Ureter (tissue), 1 donor: ENCODE measurements around the gene LZTFL1. TPM values are rescaled to one million over a fixed set of nuclear protein-coding genes. Genes with fewer than 3 reads are reported as not detected.

Experiments
- DNase-seq: peaks from one replicate; pipeline ENCODE4 v3.0.0-alpha.2; 2020; ENCODE audit warnings: low spot score
- total RNA-seq: library from RNA; stranded (reverse); gene quantifications from one replicate; pipeline ENCODE4 v1.2.4, GENCODE V29; 2023
- donor health status: DM: yes; HTN: yes; CAD: no.

LZTFL1 gene
- 24.5 TPM for total RNA-seq

- DNase-seq = peak; percentile 97
Observed at GRCh38 chr3:45841757-45842491, at the start of gene LZTFL1. Gene LZTFL1, minus strand, starts transcription at chr3:45842119. Its CDS starts 128 bp downstream, at chr3:45841991.

- no peak for DNase-seq
Observed at GRCh38 chr3:45890405-45890804, 48.5 kb upstream of the LZTFL1 start.

GRCh38 chr3:45889337-45889736, 47.4 kb upstream of the LZTFL1 start:
- DNase-seq = no peak

GRCh38 chr3:45887759-45888511, 46.0 kb upstream of the LZTFL1 start:
- no peak for DNase-seq

GRCh38 chr3:45887285-45887684, 45.4 kb upstream of the LZTFL1 start:
- DNase-seq = no peak

GRCh38 chr3:45885979-45886705, 44.2 kb upstream of the LZTFL1 start, which contains the start of gene CCR9:
Gene CCR9, plus strand, starts transcription at chr3:45886543. Its CDS starts 8,391 bp downstream, at chr3:45894934.
- no peak for DNase-seq

GRCh38 chr3:45884368-45885201, 42.7 kb upstream of the LZTFL1 start:
- no peak for DNase-seq

- no peak for DNase-seq
Observed at GRCh38 chr3:45881078-45882022, 39.4 kb upstream of the LZTFL1 start.

GRCh38 chr3:45880725-45881077, 38.8 kb upstream of the LZTFL1 start:
- no peak for DNase-seq

GRCh38 chr3:45878124-45878523, 36.2 kb upstream of the LZTFL1 start:
- DNase-seq = no peak

GRCh38 chr3:45874677-45875346, 32.9 kb upstream of the LZTFL1 start:
- no peak for DNase-seq

GRCh38 chr3:45873638-45874037, 31.7 kb upstream of the LZTFL1 start:
- no peak for DNase-seq

- DNase-seq = no peak
Observed at GRCh38 chr3:45873036-45873435, 31.1 kb upstream of the LZTFL1 start.

- DNase-seq = no peak
Observed at GRCh38 chr3:45872569-45872968, 30.6 kb upstream of the LZTFL1 start.

- no peak for DNase-seq
Observed at GRCh38 chr3:45871780-45872179, 29.9 kb upstream of the LZTFL1 start.

GRCh38 chr3:45870099-45870498, 28.2 kb upstream of the LZTFL1 start:
- no peak for DNase-seq

GRCh38 chr3:45869638-45870037, 27.7 kb upstream of the LZTFL1 start:
- DNase-seq = no peak

GRCh38 chr3:45868650-45869049, 26.7 kb upstream of the LZTFL1 start:
- no peak for DNase-seq

- DNase-seq = no peak
Observed at GRCh38 chr3:45868213-45868612, 26.3 kb upstream of the LZTFL1 start.

- DNase-seq = no peak
Observed at GRCh38 chr3:45865563-45865962, 23.6 kb upstream of the LZTFL1 start.
